HEK293 (cell line): Measurements from ENCODE around the gene ZBTB25.

Source experiments
- CTCF ChIA-PET: fragments of 350-600 bp; formaldehyde crosslinking; extraction: SDS; loops from one replicate; lab custom pipeline; 2021; ENCODE audit warnings: antibody characterized with exemption; lab: Yijun Ruan, JAX
- POLR2A ChIA-PET: fragments of 300-600 bp; formaldehyde crosslinking; extraction: SDS; loops from one replicate; lab custom pipeline; 2020; ENCODE audit warnings: antibody characterized with exemption, inconsistent platforms; lab: Yijun Ruan, JAX
- H3K27ac ChIP-seq: fragments of 200-500 bp; sonication (Bioruptor generic); 2 replicates; pipeline ENCODE4 v1.5.1; 2014; ENCODE audit warnings: low read depth, low read length, control low read depth, inconsistent platforms; ENCODE audit errors: extremely low read depth
- H3K36me3 ChIP-seq, 2 experiments: fragments of 200-500 bp in 1 of 2; sonication (Bioruptor generic) in 1 of 2; 1 replicate in 1 of 2; 2 replicates in 1 of 2; pipeline ENCODE4 v1.5.1; 2014 to 2017; ENCODE audit warnings: inconsistent platforms in 2 of 2, low read length in 2 of 2; ENCODE audit not compliant: control insufficient read depth in 2 of 2, insufficient read depth in 1 of 2
- H3K4me1 ChIP-seq: fragments of 200-500 bp; sonication (Bioruptor generic); 2 replicates; pipeline ENCODE4 v1.5.1; 2014; ENCODE audit warnings: mild to moderate bottlenecking, low read length, inconsistent platforms; ENCODE audit not compliant: control insufficient read depth, insufficient read depth
- H3K4me3 ChIP-seq: 2 replicates; pipeline ENCODE4 v1.5.1; 2011; ENCODE audit warnings: low read depth, mild to moderate bottlenecking, control low read depth, low read length, moderate library complexity
- H3K9me3 ChIP-seq: fragments of 200-500 bp; sonication (Bioruptor generic); 2 replicates; pipeline ENCODE4 v1.5.1; 2014; ENCODE audit warnings: low read depth, low read length, inconsistent platforms; ENCODE audit not compliant: control insufficient read depth, insufficient read depth
- BCL11B ChIP-seq: fragments of 450-650 bp; formaldehyde crosslinking; IDR thresholded peaks from 2 replicates; pipeline ENCODE4 v1.5.1; 2016; ENCODE audit warnings: low read depth, missing biosample characterization, missing genetic modification characterization
- GLIS1 ChIP-seq: fragments of 450-650 bp; formaldehyde crosslinking; IDR thresholded peaks from 2 replicates; pipeline ENCODE4 v1.5.1; 2016; ENCODE audit warnings: missing biosample characterization, missing genetic modification characterization
- ZNF140 ChIP-seq: fragments of 450-650 bp; formaldehyde crosslinking; IDR thresholded peaks from 2 replicates; pipeline ENCODE4 v1.5.1; 2016; ENCODE audit warnings: missing biosample characterization, missing genetic modification characterization
- ZNF148 ChIP-seq: fragments of 450-650 bp; formaldehyde crosslinking; IDR thresholded peaks from 2 replicates; pipeline ENCODE4 v1.5.0; 2017; ENCODE audit warnings: missing biosample characterization, missing genetic modification characterization, borderline replicate concordance
- ZNF2 ChIP-seq: fragments of 450-650 bp; formaldehyde crosslinking; IDR thresholded peaks from 2 replicates; pipeline ENCODE4 v1.5.1; 2016; ENCODE audit warnings: missing biosample characterization, missing genetic modification characterization
- ZNF24 ChIP-seq: fragments of 450-650 bp; formaldehyde crosslinking; IDR thresholded peaks from 2 replicates; pipeline ENCODE4 v1.5.1; 2016; ENCODE audit warnings: missing biosample characterization, missing genetic modification characterization
- ZNF354C ChIP-seq: fragments of 450-650 bp; formaldehyde crosslinking; IDR thresholded peaks from 2 replicates; pipeline ENCODE4 v1.5.1; 2016; ENCODE audit warnings: missing biosample characterization, missing genetic modification characterization, low read depth, borderline replicate concordance
- ZNF473 ChIP-seq: fragments of 450-650 bp; formaldehyde crosslinking; IDR thresholded peaks from 2 replicates; pipeline ENCODE4 v1.5.1; 2017; ENCODE audit warnings: missing biosample characterization, missing genetic modification characterization
- ZNF610 ChIP-seq: fragments of 450-650 bp; formaldehyde crosslinking; IDR thresholded peaks from 2 replicates; pipeline ENCODE4 v1.5.1; 2016; ENCODE audit warnings: missing biosample characterization, missing genetic modification characterization, borderline replicate concordance
- ZNF777 ChIP-seq: fragments of 450-650 bp; formaldehyde crosslinking; IDR thresholded peaks from 2 replicates; pipeline ENCODE4 v1.5.1; 2017; ENCODE audit warnings: missing biosample characterization, missing genetic modification characterization, borderline replicate concordance
- TF ChIP-seq, protein P1 (sequence below): fragments of 450-650 bp; IDR thresholded peaks from 2 replicates; pipeline ENCODE4 v1.5.1; 2018; ENCODE audit warnings: missing biosample characterization, missing genetic modification characterization

Gene ZBTB25

DNA sequence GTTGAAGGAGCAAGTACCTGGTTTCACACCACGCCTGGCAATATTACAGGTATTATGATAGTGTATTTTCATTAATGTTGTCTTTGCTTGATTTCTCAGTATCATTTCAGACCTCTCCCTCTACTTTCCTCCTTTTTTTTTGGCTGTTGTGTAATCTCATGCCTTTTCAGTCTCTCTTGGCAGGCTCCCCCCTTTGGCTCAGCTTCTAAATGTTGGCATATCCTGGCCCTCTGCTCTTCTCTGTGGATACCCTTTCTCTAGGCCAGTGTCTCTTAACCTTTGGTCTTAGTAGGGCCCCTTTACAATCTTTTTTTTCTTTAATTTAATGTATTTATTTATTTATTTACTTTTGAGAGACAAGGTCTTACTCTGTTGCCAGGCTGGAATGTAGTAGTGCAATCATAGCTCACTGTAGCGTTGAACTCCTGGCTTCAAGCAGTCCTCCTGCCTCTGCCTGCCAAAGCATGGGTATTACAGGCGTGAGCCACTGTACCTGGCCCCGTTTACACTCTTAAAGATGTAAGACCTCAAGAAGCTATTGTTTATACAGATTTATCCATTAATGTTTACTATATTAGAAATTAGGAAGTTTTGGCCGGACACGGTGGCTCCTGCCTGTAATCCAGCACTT lies 102.7 kb downstream of the ZBTB25 start:
- POLR2A ChIA-PET = interaction anchor here (2.6 kb wide), 1 partner anchor 13 kb away, joined by 13 read pairs; the partner anchor contains the start of gene MTHFD1

More for the DNA sequence above, 102.7 kb downstream of the ZBTB25 start:
- no peaks in the 10 kb centered on the region for H3K4me1 ChIP-seq
- no peak overlapping the region for H3K4me3 ChIP-seq
- no peak overlapping the region; the same call in 1 of the 2 replicates for H3K27ac ChIP-seq
- peaks cover 49 to 59% of the 10 kb centered on the region in 2 experiments for H3K36me3 ChIP-seq
- TF ChIP-seq, protein P1, sequence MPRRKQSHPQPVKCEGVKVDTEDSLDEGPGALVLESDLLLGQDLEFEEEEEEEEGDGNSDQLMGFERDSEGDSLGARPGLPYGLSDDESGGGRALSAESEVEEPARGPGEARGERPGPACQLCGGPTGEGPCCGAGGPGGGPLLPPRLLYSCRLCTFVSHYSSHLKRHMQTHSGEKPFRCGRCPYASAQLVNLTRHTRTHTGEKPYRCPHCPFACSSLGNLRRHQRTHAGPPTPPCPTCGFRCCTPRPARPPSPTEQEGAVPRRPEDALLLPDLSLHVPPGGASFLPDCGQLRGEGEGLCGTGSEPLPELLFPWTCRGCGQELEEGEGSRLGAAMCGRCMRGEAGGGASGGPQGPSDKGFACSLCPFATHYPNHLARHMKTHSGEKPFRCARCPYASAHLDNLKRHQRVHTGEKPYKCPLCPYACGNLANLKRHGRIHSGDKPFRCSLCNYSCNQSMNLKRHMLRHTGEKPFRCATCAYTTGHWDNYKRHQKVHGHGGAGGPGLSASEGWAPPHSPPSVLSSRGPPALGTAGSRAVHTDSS = no peak
- TF ChIP-seq BCL11B (tag by site-specific recombination) (no peak), ZNF354C (tag by site-specific recombination) (no peak), ZNF2 (tag by site-specific recombination) (no peak), ZNF24 (tag by site-specific recombination) (no peak), ZNF148 (tag by site-specific recombination) (no peak), ZNF777 (tag by site-specific recombination) (no peak), ZNF140 (tag by site-specific recombination) (no peak), ZNF473 (tag by site-specific recombination) (no peak), GLIS1 (tag by site-specific recombination) (no peak), ZNF610 (tag by site-specific recombination) (no peak)
- H3K9me3 ChIP-seq = no peaks in the 10 kb centered on the region
- CTCF ChIA-PET = interaction anchor here (1.2 kb wide), 1 partner anchor 31 kb away, joined by 3 read pairs; no protein-coding TSS in a partner anchor
